GM12872 (cell line): ENCODE results near the gene FOS.

Source experiments
- TF ChIP-seq, protein P1 (sequence below): IDR thresholded peaks from 3 replicates; pipeline ENCODE4 v1.5.1; 2011; ENCODE audit warnings: low read depth, mild to moderate bottlenecking, low read length, moderate library complexity; ENCODE audit not compliant: insufficient read depth

The FOS gene

DNA sequence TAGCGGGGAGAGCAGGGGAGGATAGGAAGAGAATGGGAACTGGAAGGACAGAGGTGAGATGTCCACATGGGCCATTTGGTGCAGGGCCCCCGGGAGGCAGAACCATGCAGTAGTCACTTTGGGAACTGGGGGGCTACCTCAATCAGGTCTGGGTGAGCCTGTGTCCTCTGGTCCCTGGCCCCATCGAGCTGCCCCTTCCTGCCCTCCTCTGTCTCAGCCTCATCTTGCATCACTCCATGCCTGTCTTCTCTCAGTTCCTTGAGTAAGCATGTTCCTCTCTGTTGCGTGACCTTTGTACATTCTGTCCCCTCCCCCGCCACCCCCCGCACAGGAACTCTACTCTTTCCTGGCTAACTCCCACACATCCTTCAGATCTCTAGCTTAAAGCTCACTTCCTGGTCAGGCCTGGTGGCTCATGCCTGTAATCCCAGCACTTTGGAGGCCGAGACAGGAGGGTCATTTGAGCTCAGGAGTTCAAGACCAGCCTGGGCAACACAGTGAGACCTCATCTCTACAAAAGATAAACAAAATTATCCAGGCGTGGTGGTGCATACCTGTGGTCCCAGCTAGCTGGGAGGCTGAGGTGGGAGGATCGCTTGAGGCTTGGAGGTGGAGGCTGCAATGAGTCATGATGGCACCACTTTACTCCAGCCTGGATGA is 23.2 kb downstream of the FOS start:
- TF ChIP-seq, protein P1, sequence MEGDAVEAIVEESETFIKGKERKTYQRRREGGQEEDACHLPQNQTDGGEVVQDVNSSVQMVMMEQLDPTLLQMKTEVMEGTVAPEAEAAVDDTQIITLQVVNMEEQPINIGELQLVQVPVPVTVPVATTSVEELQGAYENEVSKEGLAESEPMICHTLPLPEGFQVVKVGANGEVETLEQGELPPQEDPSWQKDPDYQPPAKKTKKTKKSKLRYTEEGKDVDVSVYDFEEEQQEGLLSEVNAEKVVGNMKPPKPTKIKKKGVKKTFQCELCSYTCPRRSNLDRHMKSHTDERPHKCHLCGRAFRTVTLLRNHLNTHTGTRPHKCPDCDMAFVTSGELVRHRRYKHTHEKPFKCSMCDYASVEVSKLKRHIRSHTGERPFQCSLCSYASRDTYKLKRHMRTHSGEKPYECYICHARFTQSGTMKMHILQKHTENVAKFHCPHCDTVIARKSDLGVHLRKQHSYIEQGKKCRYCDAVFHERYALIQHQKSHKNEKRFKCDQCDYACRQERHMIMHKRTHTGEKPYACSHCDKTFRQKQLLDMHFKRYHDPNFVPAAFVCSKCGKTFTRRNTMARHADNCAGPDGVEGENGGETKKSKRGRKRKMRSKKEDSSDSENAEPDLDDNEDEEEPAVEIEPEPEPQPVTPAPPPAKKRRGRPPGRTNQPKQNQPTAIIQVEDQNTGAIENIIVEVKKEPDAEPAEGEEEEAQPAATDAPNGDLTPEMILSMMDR: no peak

DNA sequence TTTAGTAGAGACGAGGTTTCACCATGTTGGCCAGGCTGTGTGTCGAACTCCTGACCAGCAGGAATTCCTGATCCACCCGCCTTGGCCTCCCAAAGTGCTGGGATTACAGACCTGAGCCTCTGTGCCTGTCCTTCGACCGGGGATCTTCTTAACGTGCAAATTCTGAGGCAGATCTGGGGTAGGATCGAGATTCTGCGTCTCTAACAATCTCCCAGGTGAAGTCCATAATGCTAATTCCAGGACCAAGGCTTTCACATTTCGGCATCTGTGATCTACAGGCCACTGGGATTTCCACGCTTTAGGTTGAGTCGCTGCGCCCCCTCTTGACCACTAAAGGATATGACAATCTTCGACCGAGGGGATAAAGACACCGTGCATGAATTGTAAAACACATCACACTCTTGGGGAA is 24.8 kb downstream of the FOS start:
- TF ChIP-seq, protein P1: peak; percentile 73

DNA sequence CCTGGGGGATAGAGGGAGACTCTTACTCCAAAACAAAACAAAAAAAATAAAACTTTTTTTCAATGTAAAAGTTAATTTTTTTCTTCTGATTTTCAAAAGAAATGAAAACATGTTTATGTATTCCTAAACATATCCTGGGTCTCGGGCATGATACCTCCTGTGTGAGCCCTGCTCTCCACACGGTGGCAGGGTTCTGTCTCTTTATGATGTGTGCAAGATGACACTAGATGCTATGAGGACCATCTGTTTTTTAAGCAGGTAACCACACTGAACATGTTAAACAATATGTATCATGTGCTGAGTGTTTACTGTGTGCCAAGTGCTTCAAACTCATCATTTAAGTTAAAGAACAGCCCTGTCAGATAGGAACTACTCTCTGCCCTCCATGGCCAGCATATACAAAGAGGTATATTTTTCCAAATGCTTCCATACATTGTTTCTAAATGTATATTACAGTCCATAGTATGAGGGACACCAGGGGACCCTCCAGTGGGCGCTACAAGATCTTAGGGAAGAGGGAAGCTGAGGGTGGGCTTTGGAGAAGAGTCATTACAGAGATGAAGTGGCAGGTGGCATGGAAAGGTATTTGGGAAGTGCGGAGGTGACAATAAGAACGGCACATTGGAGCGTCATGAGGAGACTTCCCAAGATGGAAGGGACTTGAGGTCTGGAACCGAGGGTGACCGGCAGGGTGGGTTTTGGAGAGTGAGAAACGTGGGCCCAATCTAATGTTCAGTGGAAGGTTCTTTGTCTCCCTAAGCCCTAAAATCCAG is 28.5 kb downstream of the FOS start:
- TF ChIP-seq, protein P1: peak; percentile 50; the same call in 2 of the 3 replicates

DNA sequence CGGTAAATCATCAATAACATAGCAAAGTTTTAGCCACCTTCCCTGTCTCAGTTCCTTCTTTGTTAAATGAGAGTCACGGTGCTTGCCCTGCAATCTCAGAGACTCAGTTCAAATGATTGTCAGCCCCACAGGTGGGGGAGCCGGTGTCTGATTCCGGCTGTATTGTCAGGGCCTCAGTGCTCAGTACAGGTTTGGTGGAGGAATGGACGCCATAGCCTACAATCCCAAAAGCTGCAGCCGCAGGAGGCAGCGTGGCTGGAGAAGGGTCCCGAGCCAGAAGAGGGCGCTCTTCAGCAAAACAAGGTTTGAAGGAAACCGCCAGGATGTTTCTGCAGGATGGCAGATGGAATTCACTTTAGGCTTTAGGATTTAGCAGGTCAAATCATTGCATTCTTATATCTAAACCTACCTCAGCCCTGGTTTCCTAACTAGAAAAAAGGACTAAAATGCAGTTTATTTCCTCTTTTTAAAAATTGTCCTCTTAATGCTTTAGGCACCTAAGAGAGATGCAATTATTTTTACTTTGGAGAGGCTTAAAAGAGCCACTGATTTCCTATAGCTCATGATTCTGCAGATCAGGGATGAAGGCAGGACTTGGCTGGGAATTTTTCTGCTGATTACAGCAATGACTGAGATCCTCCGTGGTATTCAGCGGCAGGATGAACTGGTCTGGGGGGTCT is 29.2 kb downstream of the FOS start:
- TF ChIP-seq, protein P1: peak; percentile 89

DNA sequence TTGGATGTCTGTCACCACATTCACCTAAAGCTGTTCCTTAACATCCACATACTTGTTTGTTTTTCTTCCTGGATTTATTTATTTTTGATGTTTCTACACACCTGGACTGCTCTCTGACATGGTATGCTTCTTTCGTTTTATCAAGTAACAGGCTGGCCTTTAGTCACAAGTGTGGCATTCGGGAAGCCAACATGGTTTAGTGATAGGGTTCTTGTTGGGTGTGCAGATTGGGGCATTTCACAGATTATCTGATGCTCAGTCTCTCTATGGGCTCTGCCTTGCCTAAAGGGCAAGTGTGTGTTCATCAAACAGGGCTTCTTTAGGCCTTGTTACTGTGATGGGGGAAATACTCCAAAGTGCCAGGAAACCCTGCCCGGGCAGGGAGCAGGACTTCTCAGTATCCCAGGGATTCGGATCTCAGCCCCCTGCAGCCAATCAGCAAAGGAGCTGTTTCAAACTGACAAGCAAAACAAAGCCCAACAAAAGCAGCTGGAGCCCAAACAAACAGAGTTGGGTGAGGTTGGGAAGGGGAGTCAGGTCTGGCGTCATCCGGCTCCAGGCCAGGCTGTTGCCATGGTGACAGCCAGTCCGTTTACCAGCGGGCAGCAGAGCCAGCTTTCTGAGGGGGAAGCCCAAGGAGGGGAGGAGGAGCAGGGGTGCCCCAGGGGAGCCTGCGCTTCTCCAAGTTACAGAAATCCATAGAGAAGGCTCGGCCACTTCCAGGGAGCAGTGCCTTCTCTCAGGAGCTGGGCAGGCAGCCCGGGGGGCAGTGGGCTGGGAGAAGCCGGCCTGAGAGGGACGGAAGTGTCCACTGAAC is 31.9 kb downstream of the FOS start:
- TF ChIP-seq, protein P1: no peak

DNA sequence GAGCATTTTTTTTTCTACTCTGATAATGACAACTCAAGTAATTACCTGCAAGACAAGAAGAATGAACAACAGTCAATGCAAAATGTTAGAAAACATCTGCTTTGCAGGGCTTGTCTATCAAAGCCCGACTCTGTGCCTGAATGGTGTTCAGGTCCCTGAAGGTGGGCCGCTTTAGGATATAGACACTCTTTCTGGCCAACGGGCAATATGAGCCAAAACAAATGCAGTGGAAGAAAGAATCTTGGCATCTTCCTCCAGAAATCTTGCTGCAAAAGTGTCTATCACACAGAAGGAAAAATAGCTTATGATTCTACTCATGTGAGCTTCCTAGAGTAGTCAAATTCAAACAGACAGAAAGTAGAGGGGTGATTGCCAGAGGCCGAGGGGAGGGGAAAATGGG is 32.7 kb downstream of the FOS start:
- TF ChIP-seq, protein P1: no peak
